Eye (tissue), 1 donor: ENCODE measurements around the gene ADIRF.
A peak's percentile ranks its signal among the peaks of the same experiment; 100 is the strongest.
"Not testable (repeated sequence)": the region's sequence is repeated elsewhere in the genome, so short reads cannot be mapped to it uniquely, and the experiment has no call there.

Experiments used
- DNase-seq: peaks from one replicate; pipeline ENCODE4 v3.0.0-alpha.2; 2015

ADIRF gene

GRCh38 chr10:86946213-86947155, 21.8 kb upstream of the ADIRF start:
- no peak for DNase-seq

GRCh38 chr10:86947806-86948205, 20.5 kb upstream of the ADIRF start:
- not testable (repeated sequence) for DNase-seq

GRCh38 chr10:86950349-86950748, 17.9 kb upstream of the ADIRF start:
- DNase-seq: no peak

- no peak for DNase-seq
These were observed 17.0 kb upstream of the ADIRF start for GRCh38 chr10:86951184-86951761.

GRCh38 chr10:86952106-86952505, 16.2 kb upstream of the ADIRF start:
- DNase-seq: no peak

GRCh38 chr10:86952697-86953096, 15.6 kb upstream of the ADIRF start:
- DNase-seq: not testable (repeated sequence)

GRCh38 chr10:86953747-86954680, 14.3 kb upstream of the ADIRF start:
- peak; percentile 96 for DNase-seq

GRCh38 chr10:86954681-86955500, 13.4 kb upstream of the ADIRF start:
- no peak for DNase-seq

- peak; percentile 48 for DNase-seq
These were observed 12.6 kb upstream of the ADIRF start for GRCh38 chr10:86955501-86956194.

GRCh38 chr10:86956195-86956847, 12.0 kb upstream of the ADIRF start:
- no peak for DNase-seq

- DNase-seq: no peak
These were observed 11.3 kb upstream of the ADIRF start for GRCh38 chr10:86956848-86957448.

GRCh38 chr10:86957471-86958115, 10.7 kb upstream of the ADIRF start, which contains the start of gene MMRN2:
Gene MMRN2 (minus strand): TSS chr10:86957615. CDS start chr10:86957541, 74 bp downstream.
- no peak for DNase-seq

- DNase-seq: peak; percentile 89
These were observed 10.0 kb upstream of the ADIRF start, which contains the start of gene SNCG for GRCh38 chr10:86958116-86958900. Gene SNCG (plus strand): TSS chr10:86958599. CDS start chr10:86958698, 99 bp downstream.

- peak; percentile 57 for DNase-seq
These were observed 9.2 kb upstream of the ADIRF start for GRCh38 chr10:86958901-86959736.

GRCh38 chr10:86959737-86960002, 8.6 kb upstream of the ADIRF start:
- no peak for DNase-seq

GRCh38 chr10:86960003-86960862, 8.0 kb upstream of the ADIRF start:
- DNase-seq: peak; percentile 70

- DNase-seq: no peak
These were observed 7.3 kb upstream of the ADIRF start for GRCh38 chr10:86960863-86961434.
